Stimulated activated CD4-positive, alpha-beta T cell treated with anti-CD3 and anti-CD28 coated beads, Interleukin-2, amount 100 ng/mL, for 48 hours (primary cell): Measurements from ENCODE around the gene TMPRSS6.
"Not testable (repeated sequence)": the region's sequence is repeated elsewhere in the genome, so short reads cannot be mapped to it uniquely, and the experiment has no call there.

ENCODE experiments used
- DNase-seq, 2 donors: peaks; one replicate each; pipeline ENCODE4 v3.0.0-alpha.2; 2020

The TMPRSS6 gene

GRCh38 chr22:37088108-37088605, 21.4 kb downstream of the TMPRSS6 start:
- DNase-seq: peak in 1 of 2 donors; percentile 49

DNA sequence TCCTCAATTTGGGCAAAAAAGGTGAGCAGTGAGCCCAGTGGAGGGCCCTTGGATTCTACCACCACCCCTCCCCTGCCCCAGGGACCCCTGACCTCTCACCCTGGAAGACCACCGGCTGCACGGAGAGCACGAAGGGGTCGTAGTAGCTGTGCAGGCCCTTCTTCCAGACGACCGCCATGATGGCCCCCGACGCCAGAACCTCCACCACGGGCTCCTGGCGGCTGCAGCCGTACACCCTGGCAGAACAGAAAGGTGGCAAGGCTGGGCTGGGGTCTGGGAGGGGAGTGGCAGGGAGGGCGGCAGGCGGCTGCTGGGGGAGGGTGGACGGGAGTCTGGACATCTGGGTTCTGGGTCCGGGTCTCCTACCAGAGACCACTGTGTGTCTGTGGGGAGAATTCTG, 23.3 kb downstream of the TMPRSS6 start:
- no peak for DNase-seq

DNA sequence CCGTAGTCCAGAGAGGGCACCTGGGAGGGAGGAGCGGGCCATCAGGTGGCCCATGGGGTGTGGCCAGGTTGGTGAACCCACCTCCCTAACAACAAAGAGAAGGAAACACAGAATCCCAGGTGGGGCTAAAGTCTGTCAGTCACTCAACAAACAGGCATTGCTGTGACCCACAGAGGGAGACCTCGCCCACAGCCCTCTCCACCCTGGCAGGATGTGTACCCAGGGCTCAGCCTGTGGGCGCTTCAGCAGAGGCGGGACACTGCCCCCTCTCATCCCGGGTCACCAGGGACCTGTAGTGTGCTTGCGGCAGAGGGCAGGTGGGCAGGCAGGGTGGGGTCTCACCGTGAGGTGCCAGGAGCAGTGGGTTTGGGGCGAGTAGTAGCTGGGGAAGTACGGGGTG, 25.1 kb downstream of the TMPRSS6 start:
- DNase-seq: no peak

DNA sequence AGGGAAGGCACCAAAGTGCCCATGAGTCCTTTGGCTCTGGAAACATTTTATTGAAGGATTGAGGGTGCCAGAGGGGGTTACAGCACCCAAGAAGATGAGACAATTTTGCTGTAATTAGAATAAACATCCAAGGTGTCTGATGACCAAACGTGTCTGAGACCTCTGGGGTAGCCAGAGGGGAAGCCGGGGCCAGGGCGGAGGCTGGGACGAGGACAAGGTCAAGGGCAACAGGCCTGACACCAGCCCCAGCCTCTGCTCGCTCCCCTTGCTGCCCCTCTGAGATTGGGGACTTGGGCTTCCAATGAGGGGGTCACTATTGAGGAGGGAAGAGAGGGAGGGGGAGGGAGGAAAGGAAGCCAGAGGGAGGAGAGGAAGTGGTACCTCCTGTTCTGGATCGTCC, 25.6 kb downstream of the TMPRSS6 start:
- no peak for DNase-seq

DNA sequence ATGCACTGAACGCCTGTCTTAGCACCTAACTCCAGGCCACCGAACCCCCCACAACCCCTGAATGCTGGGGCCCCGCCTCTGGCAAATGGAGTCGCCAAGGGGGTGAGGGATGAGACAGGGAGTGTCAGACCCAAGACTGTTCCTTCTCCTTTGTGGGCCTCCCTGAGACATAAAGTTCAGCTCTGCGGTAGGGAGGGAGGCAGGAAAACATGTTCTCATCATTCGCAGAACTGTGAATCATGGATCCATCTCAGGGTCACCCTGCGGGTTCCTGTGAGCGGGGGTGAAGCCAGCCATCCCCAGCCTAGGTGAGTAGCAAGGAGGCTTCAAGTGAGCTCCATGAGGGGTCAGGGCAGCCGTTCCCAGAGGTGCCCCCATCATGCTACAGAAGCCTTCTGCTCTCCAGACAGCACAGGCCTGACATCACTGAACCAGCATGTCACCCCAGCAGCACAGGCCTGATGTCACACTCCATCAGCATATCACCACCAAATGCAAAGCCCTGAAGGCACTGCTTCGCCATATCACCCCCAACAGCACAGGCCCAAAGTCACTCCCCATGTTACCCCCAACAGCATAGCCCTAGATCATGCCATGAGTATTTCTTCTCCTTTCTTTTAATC, 27.2 kb downstream of the TMPRSS6 start:
- DNase-seq: no peak

GRCh38 chr22:37080838-37081237, 28.7 kb downstream of the TMPRSS6 start:
- no peak for DNase-seq

DNA sequence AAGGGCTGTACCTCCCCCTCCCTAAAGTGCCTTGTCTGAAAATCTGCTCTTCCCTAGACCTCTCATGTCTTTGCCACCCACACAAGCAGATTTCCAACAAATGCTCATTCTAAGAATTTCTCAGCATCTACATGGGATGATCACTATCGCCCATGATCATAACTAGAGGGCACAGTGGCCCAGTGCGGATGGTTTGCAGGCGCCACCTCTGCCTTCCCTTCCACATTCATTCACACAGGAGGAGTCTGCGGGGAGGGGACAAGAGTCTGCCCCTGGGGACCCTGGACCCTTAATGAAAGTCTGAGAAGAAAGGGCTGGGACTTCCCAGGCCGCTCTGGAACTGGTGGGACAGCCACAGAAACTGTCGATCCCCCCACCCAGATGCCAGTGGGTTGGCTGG, 29.1 kb downstream of the TMPRSS6 start:
- no peak for DNase-seq

DNA sequence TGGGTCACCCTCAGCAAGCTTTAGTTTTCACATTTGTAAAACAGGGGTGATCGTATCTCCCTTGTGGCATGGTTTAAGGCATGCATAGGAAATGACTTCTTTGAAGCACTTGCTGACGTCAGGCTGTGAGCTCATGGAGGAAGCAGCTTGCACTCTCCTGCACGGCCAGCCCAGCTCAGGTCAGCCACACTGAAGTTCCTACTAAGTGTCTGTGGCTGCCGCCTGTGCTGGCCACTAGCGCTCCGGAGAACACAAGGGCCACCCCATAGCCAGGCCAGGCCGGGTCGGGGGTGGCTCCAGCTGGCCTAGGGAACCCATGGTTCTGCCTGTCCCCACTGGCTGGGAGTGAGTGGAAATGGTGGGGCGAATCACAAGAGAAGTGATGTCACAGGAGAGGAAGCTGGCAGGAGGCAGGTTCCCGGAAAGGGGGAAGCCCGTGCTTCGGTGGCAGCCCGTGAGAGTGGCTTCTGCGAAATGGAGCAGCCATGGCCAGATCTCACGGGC, 29.8 kb downstream of the TMPRSS6 start:
- peak; percentile 66 to 71 for DNase-seq

- no peak for DNase-seq
Observed at GRCh38 chr22:37079158-37079557, 30.4 kb downstream of the TMPRSS6 start.

GRCh38 chr22:37077802-37078448, 31.6 kb downstream of the TMPRSS6 start:
- DNase-seq: peak; percentile 89 to 97

DNA sequence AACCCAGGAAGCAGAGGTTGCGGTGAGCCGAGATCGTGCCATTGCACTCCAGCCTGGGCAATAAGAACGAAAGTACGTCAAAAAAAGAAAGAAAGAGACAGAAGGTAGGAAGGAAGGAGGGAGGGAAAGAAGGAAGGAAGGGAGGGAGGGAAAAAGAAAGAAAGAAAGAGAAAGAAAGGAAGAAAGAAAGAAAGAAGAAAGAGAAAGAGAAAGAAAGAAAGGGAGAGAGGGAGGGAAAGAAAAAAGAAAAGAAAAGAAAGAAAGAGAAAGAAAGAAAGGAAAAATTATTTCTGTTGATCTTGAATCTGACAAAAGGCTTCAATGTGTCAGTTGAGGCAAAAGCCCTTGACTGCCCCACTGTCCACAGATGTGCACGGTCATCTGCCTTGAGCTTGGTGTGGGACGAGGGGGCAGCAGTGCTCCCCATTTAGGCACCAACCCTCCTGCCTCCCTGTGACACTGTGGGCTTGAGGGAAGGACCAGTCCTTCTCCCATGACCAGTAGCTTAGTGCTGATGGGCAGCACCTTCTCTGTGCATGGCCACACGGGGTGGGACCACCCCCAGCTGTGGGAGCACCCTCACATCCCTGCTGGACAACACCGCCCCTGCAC, 33.6 kb downstream of the TMPRSS6 start:
- DNase-seq: no peak

GRCh38 chr22:37075046-37075445, 34.5 kb downstream of the TMPRSS6 start:
- no peak for DNase-seq

- no peak for DNase-seq
Observed at GRCh38 chr22:37074537-37074936, 35.0 kb downstream of the TMPRSS6 start.

DNA sequence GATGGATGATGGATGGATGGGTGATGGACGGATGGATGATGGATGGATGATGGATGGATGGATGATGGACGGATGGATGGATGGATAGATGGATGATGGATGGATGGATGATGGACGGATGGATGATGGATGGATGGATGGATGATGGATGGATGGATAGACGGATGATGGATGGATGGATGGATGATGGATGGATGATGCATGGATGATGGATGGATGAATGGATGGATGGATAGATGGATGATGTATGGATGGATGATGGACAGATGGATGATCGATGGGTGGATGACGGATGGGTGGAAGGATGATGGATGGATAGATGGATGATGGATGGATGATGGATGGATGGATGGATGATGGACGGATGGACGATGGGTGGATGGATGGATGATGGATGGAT, 36.8 kb downstream of the TMPRSS6 start:
- DNase-seq: no peak

DNA sequence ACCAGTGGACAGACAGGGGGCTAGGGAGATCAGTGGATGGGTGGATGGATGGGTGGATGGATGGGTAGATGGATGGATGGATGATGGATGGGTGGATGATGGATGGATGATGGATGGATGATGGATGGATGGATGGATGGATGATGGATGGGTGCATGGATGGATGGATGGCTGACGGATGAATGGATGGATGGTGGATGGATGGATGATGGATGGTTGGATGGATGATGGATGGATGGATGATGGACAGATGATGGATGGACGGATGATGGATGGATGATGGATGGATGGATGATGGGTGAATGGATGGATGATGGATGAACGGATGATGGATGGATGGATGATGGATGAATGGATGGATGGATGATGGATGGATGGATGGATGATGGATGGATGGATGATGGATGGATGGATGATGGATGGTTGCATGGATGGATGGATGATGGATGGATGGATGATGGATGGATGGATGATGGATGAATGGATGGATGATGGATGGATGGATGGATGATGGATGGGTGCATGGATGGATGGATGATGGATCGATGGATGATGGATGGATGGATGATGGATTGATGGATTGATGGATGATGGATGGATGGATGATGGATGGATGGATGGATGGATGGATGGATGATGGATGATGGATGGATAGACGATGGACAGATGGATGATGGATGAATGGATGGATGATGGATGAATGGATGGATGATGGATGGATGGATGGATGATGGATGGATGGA, 37.5 kb downstream of the TMPRSS6 start:
- DNase-seq: not testable (repeated sequence)

DNA sequence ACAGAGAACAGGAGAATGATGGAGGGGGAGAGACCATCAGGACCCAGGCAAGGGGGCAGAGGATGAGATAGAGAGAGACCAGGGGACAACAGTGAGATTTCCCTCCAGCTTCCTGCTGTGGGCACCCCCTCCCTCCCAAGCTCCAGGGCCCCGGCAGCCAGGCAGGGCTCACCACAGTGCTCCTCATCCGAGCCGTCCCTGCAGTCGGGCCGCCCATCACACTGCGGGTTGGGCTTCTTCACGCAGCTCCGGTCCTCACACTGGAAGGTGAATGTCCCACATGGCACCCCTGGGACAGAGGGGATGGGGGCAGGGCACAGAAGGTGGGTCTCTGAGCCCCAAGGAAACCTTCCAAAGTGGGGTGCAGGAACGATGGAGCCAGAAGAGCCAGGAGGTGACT, 38.8 kb downstream of the TMPRSS6 start:
- no peak for DNase-seq

- DNase-seq: no peak
Observed at GRCh38 chr22:37070334-37070733, 39.2 kb downstream of the TMPRSS6 start.

DNA sequence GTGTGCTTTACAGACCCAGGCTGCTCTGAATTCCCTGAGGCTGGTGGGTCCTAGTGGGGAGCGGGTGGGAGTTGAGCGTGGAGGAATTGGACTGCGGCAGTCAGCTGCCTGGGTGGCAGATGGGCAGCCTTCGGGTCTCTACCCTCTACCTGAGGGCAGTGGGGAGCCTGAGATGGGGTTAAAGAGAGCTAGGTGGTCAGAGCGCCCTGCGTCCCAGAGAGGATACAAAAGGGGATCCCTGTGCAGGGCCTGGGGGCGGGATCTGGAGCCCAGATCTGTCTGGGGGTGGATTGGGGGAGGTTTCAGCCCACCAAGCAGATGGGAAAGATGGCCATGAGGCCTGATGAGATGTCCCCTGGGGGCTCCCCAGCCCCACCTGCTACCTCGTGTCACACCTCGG, 39.8 kb downstream of the TMPRSS6 start:
- DNase-seq: no peak

GRCh38 chr22:37069319-37069718, 40.2 kb downstream of the TMPRSS6 start:
- no peak for DNase-seq

- DNase-seq: no peak
Observed at GRCh38 chr22:37068859-37069258, 40.7 kb downstream of the TMPRSS6 start.

DNA sequence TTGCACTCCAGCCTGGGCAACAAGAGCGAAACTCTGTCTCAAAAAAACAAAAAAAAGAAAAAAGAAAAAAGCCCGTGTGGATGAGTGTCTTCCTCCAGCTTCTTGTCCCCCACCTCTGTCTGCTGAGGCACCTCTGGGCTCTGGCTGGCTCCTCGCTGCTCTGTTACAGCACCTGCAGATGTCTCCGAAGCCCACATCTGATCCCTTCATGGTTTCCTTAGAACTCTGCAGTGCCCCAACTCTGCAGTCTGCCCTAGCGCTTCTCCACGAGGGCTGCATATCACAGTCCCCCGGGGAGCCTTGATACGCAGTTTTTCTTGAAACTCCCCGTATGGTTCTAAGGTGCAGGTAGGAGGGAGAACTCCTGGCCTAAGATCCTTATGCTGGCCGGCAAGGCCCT, 42.1 kb downstream of the TMPRSS6 start:
- DNase-seq: no peak

DNA sequence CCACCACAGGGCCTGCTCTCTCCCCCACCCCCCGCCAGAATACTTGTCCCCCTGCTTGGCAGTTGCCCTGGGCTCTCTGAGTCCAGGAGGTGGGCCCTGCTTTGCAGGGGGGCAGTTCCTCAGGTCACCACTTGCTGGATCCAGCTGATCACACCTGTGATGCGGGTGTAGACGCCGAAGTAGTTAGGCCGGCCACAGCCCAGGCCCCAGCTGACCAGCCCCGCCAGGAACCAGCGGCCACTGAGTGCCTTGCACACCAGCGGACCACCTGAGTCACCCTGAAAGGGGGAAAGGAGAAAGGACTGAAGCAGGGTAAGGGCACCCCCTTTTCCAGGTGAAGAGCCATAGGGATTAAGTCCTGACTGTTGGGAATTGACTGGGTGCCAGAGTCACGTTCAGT, 43.6 kb downstream of the TMPRSS6 start:
- DNase-seq: no peak

GRCh38 chr22:37065180-37065579, 44.3 kb downstream of the TMPRSS6 start:
- DNase-seq: no peak
